ENCODE measurements around the gene CDH23. TPM values are rescaled to one million over a fixed set of nuclear protein-coding genes. Genes with fewer than 3 reads are reported as not detected.
A peak's percentile ranks its signal among the peaks of the same experiment; 100 is the strongest.

The CDH23 gene
- total and polyA plus RNA-seq, 12 donors = 1.7 to 20.2 (median 7.8) TPM

DNA sequence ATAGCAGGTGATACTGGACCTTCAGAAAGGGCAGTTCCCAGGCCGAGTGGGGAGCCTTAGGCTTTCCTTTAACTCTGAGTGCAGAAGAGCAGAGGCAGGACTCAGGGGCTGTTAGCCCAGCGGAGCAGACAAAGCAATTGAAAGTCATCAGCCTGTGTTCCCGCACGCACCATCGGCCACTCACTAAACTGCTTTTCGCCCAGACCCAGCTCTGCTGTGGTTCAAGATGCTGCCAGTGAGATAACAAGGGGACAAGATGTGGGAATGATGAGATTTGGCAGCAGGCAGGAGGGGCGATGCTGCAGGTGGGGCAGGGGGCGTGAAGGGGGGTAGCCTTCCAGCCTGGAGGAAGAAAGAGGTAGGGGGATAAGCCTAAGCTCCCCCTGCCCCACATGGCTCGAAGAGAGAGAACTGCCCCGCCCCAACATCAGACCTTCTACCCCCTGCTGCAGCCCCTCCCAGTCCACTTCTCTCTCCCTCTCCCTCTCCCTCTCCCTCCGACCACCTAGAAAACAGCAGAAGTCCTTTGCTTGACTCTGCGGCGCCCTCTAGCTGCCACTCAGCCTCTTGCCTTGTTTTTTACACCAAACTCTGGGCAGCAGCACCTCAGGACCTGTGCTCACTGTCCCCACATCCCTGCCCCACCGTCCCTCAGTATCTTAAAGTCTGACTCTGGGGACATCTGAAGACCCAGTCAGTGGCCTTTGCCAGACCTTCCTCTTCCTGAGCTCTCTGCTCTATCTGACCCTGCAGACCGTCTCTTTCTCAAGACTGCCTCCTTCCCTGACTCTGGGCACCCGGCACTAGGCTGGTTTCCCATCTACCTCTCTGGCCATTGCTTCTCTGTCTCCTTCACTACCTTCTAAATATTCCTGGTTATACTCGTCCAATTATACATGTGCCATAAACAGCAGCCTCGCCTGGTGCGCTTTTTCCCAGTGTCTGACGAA is 212.4 kb downstream of the CDH23 start:
- Histone ChIP-seq H3K27ac (no peak overlapping the region), H3K36me3 (replicated peaks in 1 of 2) (no peaks in the 10 kb centered on the region), H3K9me3 (replicated peaks in 1 of 3) (no peaks in the 10 kb centered on the region), H3K4me3 (no peak overlapping the region), H3K27me3 (no peaks in the 10 kb centered on the region), H3K4me1 (replicated peaks in 1 of 2) (peaks cover 0 to 8% of the 10 kb centered on the region in 2 donors)
- WGBS, 4 donors = 39 to 58% (median 44%) methylated on average over 14 to 20 of the region's 20 CpGs
- peak; percentile 64 to 94 (median 86) for DNase-seq
- TF ChIP-seq, protein P1, sequence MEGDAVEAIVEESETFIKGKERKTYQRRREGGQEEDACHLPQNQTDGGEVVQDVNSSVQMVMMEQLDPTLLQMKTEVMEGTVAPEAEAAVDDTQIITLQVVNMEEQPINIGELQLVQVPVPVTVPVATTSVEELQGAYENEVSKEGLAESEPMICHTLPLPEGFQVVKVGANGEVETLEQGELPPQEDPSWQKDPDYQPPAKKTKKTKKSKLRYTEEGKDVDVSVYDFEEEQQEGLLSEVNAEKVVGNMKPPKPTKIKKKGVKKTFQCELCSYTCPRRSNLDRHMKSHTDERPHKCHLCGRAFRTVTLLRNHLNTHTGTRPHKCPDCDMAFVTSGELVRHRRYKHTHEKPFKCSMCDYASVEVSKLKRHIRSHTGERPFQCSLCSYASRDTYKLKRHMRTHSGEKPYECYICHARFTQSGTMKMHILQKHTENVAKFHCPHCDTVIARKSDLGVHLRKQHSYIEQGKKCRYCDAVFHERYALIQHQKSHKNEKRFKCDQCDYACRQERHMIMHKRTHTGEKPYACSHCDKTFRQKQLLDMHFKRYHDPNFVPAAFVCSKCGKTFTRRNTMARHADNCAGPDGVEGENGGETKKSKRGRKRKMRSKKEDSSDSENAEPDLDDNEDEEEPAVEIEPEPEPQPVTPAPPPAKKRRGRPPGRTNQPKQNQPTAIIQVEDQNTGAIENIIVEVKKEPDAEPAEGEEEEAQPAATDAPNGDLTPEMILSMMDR (IDR thresholded peaks at IDR 0.05) = peak; percentile 71 to 87 (median 78)
- TF ChIP-seq POLR2A (IDR thresholded peaks at IDR 0.05) = no peak
- intact Hi-C loops (cut with DNase I) = loop anchor here (10.0 kb wide), 2 partner anchors 224 to 294 kb away; partner anchors contain the start of gene SLC29A3 (in 1 of the 2)

DNA sequence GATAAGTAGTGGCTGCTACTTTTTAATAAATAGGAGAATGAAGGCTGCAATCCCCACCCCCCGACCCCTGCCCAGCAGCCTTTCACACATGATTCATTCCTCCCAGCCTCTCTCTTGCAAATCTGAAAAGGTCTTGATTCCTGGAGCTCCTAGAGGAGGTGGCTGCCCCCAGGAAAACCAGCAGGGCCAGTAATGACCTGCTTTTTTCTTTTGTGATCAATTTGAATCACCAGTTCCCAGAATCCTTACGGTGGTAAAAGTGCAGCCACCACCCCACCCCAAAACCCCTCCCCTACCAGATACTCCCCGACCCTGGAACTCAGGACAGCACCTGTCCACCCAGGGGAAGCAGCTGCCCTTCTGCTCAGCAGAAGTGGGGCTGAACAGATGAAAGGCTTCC is 213.9 kb downstream of the CDH23 start:
- no peak for DNase-seq
- Histone ChIP-seq H3K36me3 (replicated peaks in 1 of 2) (no peaks in the 10 kb centered on the region), H3K4me3 (no peak overlapping the region), H3K27ac (no peak overlapping the region), H3K27me3 (no peaks in the 10 kb centered on the region), H3K4me1 (replicated peaks in 1 of 2) (peaks cover 0 to 8% of the 10 kb centered on the region in 2 donors), H3K9me3 (replicated peaks in 1 of 3) (no peaks in the 10 kb centered on the region)
- TF ChIP-seq, protein P1 (IDR thresholded peaks at IDR 0.05) = no peak
- no peak for TF ChIP-seq POLR2A (IDR thresholded peaks at IDR 0.05)
- intact Hi-C loops (cut with DNase I) = no loop called here
- WGBS, 4 donors = 52 to 65% (median 58%) methylated on average over 3 of the region's 3 CpGs

DNA sequence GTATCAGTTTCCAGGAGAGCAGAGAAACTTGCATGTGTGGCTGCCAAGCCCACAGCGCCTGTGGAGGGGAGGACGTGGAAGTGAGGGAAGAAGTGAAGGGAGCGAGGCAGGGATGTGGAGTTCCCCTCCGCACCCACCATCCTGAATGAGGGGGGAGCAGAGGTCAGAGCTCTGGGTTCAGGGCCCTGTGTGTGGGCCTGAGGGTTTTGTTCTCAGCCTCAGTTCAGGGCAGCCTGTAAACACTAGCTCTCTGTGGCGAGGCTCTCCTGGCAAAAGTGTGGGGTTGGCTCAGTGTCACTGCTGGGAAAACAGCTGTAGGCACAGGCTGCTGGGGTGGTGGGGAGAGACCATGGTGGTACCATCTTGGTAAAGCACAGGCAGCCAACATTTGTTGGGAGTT is 214.4 kb downstream of the CDH23 start:
- DNase-seq = no peak
- peaks cover 0 to 8% of the 10 kb centered on the region in 2 donors for H3K4me1 ChIP-seq (replicated peaks in 1 of 2)
- H3K27ac ChIP-seq = no peak overlapping the region
- no peaks in the 10 kb centered on the region for H3K36me3 ChIP-seq (replicated peaks in 1 of 2)
- WGBS, 4 donors = 67 to 79% (median 73%) methylated on average over 5 of the region's 5 CpGs
- no peaks in the 10 kb centered on the region for H3K9me3 ChIP-seq (replicated peaks in 1 of 3)
- intact Hi-C loops (cut with DNase I) = no loop called here
- H3K4me3 ChIP-seq = no peak overlapping the region
- no peaks in the 10 kb centered on the region for H3K27me3 ChIP-seq
- TF ChIP-seq, protein P1 (IDR thresholded peaks at IDR 0.05) = no peak
- TF ChIP-seq POLR2A (IDR thresholded peaks at IDR 0.05) = no peak

DNA sequence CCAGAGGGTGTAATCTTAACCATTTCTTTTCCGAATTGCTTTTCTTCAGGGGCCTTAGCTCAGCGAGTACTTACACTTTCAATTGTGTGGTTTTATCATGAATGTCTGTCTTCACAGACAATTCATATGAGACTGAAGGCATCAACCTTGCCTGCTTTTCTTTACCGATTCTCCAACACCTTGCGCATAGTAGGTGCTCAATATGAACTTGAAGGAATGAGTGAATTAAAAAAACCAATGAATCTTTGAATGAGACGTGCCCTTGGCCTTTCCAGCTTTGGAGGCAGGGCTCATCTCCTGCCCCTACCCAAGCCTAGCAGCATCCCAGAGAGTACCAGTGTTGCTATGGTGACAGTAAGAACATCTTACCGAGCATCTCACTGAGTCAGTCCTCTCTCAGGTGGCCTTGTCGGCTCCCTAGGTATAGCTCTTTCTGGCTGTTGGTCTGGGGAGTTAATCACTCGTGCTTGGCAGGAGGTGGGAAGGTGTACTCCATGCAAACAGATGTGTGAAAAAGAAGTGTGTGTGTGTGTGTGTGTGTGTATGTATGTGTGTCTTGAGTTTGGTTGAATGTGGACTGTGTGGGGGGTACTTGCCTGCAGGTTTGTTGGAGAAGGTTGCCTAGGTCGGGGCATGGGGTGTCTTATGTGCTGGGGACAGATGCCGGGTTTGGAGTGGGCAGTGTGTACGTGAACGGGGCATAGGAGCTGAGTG is 215.1 kb downstream of the CDH23 start:
- no peak for TF ChIP-seq POLR2A (IDR thresholded peaks at IDR 0.05)
- TF ChIP-seq, protein P1 (IDR thresholded peaks at IDR 0.05) = no peak
- H3K4me1 ChIP-seq (replicated peaks in 1 of 2) = peaks cover 0 to 8% of the 10 kb centered on the region in 2 donors
- H3K9me3 ChIP-seq (replicated peaks in 1 of 3) = no peaks in the 10 kb centered on the region
- H3K36me3 ChIP-seq (replicated peaks in 1 of 2) = no peaks in the 10 kb centered on the region
- no peaks in the 10 kb centered on the region for H3K27me3 ChIP-seq
- intact Hi-C loops (cut with DNase I) = no loop called here
- no peak for DNase-seq
- 75 to 83% (median 78%) methylated on average over 12 of the region's 12 CpGs for WGBS, 4 donors
- H3K4me3 ChIP-seq = no peak overlapping the region
- no peak overlapping the region for H3K27ac ChIP-seq

All from adrenal gland (tissue), 12 donors.